ENCODE measurements around the gene HRC. TPM values are rescaled to one million over a fixed set of nuclear protein-coding genes. Genes with fewer than 3 reads are reported as not detected.
A peak's percentile ranks its signal among the peaks of the same experiment; 100 is the strongest.

HRC gene
- polyA plus RNA-seq, 1 of the 3 experiments (the other 2 are of a cell fraction) = not detected

GRCh38 chr19:49165865-49166301 lies 10.7 kb upstream of the HRC start:
- WGBS (ENCODE audit: low lambda C conversion rate) = 82% methylated on average over 14 of the region's 30 CpGs
- H3K27me3 ChIP-seq (ENCODE audit: insufficient read depth) = no peaks in the 10 kb centered on the region
- H3F3A ChIP-seq (replicated peaks; ENCODE audit: insufficient read depth) = peaks cover 9% of the 10 kb centered on the region
- no peaks in the 10 kb centered on the region for H3K9me2 ChIP-seq
- no peak overlapping the region for H3K27ac ChIP-seq (ENCODE audit: low read depth in 2 of 2, low read length in 1 of 2)
- TF ChIP-seq FOXM1 (IDR thresholded peaks at IDR 0.05; ENCODE audit: low read depth) = no peak
- no peak for TF ChIP-seq YY1 (IDR thresholded peaks at IDR 0.05; ENCODE audit: low read depth)
- no peak for TF ChIP-seq RAD21 (IDR thresholded peaks at IDR 0.05; ENCODE audit: low read length)
- no peak for TF ChIP-seq REST (IDR thresholded peaks at IDR 0.05; ENCODE audit: low read depth, low read length)
- TF ChIP-seq RFX5 (IDR thresholded peaks at IDR 0.05; ENCODE audit: low read length) = no peak
- no peak for TF ChIP-seq EZH2phosphoT487 (IDR thresholded peaks at IDR 0.05; ENCODE audit: borderline replicate concordance, low read depth)
- no peak for TF ChIP-seq FOXJ3 (CRISPR knock-in tag; IDR thresholded peaks at IDR 0.05)
- TF ChIP-seq MXI1 (IDR thresholded peaks at IDR 0.05; ENCODE audit: low read depth, low read length) = no peak
- no peak for TF ChIP-seq FOSL2 (IDR thresholded peaks at IDR 0.05; ENCODE audit: borderline replicate concordance, low read depth)
- TF ChIP-seq SMC3 (IDR thresholded peaks at IDR 0.05; ENCODE audit: low read depth, low read length) = no peak
- no peak for TF ChIP-seq SIN3A (IDR thresholded peaks at IDR 0.05; ENCODE audit: borderline replicate concordance, low read depth, low read length)
- no peak for TF ChIP-seq ZBTB33 (IDR thresholded peaks at IDR 0.05; ENCODE audit: borderline replicate concordance, low read depth)
- TF ChIP-seq POLR2AphosphoS5 (IDR thresholded peaks at IDR 0.05; ENCODE audit: low read depth, low read length) = no peak
- TF ChIP-seq, protein P1, sequence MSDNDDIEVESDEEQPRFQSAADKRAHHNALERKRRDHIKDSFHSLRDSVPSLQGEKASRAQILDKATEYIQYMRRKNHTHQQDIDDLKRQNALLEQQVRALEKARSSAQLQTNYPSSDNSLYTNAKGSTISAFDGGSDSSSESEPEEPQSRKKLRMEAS (IDR thresholded peaks at IDR 0.05; ENCODE audit: low read depth) = no peak
- TF ChIP-seq, protein P2, sequence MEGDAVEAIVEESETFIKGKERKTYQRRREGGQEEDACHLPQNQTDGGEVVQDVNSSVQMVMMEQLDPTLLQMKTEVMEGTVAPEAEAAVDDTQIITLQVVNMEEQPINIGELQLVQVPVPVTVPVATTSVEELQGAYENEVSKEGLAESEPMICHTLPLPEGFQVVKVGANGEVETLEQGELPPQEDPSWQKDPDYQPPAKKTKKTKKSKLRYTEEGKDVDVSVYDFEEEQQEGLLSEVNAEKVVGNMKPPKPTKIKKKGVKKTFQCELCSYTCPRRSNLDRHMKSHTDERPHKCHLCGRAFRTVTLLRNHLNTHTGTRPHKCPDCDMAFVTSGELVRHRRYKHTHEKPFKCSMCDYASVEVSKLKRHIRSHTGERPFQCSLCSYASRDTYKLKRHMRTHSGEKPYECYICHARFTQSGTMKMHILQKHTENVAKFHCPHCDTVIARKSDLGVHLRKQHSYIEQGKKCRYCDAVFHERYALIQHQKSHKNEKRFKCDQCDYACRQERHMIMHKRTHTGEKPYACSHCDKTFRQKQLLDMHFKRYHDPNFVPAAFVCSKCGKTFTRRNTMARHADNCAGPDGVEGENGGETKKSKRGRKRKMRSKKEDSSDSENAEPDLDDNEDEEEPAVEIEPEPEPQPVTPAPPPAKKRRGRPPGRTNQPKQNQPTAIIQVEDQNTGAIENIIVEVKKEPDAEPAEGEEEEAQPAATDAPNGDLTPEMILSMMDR (IDR thresholded peaks at IDR 0.05) = no peak
- no peak for TF ChIP-seq TAF1 (IDR thresholded peaks at IDR 0.05; ENCODE audit: borderline replicate concordance, low read depth, low read length)
- TF ChIP-seq CHD2 (IDR thresholded peaks at IDR 0.05; ENCODE audit: low read length, partially characterized antibody) = no peak
- TF ChIP-seq MEF2A (IDR thresholded peaks at IDR 0.05; ENCODE audit: borderline replicate concordance, low read depth) = no peak
- no peaks in the 10 kb centered on the region; the same call in 1 of the 2 replicates for H3K79me2 ChIP-seq (ENCODE audit: insufficient read depth)
- no peak overlapping the region for H3K4me3 ChIP-seq (ENCODE audit: low read depth in 2 of 2, low read length in 1 of 2)
- no peak overlapping the region for H3K4me2 ChIP-seq
- peaks cover 11% of the 10 kb centered on the region; the same call in 1 of the 2 replicates for H4K20me1 ChIP-seq (ENCODE audit: insufficient read depth)
- H3K9ac ChIP-seq = no peak overlapping the region
- ChIA-PET CTCF (interaction anchor here (1.0 to 1.6 kb wide), 2 partner anchors 43 to 68 kb away, joined by 3 to 4 read pairs; no protein-coding TSS in a partner anchor), POLR2A (no interaction called here)
- no peak overlapping the region for H2AFZ ChIP-seq (ENCODE audit: low read depth)
- DNase-seq = peak; percentile 51
- H3K4me1 ChIP-seq (ENCODE audit: control insufficient read depth in 1 of 2, insufficient read depth in 2 of 2, low read depth in 1 of 2, low read length in 1 of 2) = no peaks in the 10 kb centered on the region
- H3K9me3 ChIP-seq = no peaks in the 10 kb centered on the region
- H3K36me3 ChIP-seq (replicated peaks in 1 of 2; ENCODE audit: control insufficient read depth in 1 of 2, insufficient read depth in 2 of 2, low read length in 1 of 2) = peaks cover 0 to 21% of the 10 kb centered on the region in 2 experiments
